Measurements from ENCODE around the gene YIPF6.

DNA sequence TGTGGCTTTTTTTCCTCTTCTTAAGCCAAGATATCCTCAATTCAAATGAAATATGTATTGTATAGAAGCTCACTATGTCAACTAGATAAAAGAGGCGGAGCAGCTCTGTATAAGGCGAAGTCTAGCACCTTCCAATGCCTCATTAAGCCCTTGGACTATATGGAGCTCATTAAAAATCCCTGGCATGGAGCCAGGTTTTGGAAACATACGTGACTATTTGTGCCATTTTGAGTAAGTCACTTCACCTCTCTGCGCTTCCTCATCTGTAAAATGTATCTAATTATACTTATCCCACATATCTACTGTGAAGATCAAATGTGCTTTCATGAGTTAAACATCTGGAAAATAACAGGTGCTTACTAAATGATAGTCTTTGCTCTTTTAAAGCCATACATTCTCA lies 57.2 kb downstream of the YIPF6 start:
- TF ChIP-seq, protein P1, sequence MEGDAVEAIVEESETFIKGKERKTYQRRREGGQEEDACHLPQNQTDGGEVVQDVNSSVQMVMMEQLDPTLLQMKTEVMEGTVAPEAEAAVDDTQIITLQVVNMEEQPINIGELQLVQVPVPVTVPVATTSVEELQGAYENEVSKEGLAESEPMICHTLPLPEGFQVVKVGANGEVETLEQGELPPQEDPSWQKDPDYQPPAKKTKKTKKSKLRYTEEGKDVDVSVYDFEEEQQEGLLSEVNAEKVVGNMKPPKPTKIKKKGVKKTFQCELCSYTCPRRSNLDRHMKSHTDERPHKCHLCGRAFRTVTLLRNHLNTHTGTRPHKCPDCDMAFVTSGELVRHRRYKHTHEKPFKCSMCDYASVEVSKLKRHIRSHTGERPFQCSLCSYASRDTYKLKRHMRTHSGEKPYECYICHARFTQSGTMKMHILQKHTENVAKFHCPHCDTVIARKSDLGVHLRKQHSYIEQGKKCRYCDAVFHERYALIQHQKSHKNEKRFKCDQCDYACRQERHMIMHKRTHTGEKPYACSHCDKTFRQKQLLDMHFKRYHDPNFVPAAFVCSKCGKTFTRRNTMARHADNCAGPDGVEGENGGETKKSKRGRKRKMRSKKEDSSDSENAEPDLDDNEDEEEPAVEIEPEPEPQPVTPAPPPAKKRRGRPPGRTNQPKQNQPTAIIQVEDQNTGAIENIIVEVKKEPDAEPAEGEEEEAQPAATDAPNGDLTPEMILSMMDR (IDR thresholded peaks at IDR 0.05) = no peak
- TF ChIP-seq POLR2A (IDR thresholded peaks at IDR 0.05) = no peak

Measured in ovary (tissue), 3 donors.